GM18517 (cell line): ENCODE data around the gene ASIC2.

Source experiments
- ATAC-seq: cut with Tn5 transposase; IDR thresholded peaks from one replicate; pipeline ENCODE4 v1.9.1; 2021; ENCODE audit warnings: mild to moderate bottlenecking, moderate library complexity; ENCODE audit not compliant: unreplicated experiment

Gene ASIC2

DNA sequence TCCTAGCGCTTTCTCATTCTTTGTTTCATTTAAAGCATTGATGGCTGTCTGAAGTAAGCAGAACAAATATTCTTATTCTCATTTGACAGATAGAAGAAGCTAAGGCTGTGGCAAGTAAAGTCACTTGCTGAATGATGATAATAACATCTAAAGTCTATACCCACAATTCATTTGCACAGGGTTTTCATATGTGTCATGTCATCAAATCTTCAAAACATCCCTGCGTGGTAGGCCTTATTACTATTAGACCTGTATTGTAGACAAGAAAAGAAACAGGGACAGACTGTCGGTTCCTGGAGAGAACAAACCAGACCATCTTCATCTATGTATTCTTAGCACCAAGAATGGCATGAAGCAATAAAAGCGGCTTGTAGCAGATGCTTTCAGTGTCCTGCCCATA is 85.9 kb downstream of the ASIC2 start:
- ATAC-seq: no peak

DNA sequence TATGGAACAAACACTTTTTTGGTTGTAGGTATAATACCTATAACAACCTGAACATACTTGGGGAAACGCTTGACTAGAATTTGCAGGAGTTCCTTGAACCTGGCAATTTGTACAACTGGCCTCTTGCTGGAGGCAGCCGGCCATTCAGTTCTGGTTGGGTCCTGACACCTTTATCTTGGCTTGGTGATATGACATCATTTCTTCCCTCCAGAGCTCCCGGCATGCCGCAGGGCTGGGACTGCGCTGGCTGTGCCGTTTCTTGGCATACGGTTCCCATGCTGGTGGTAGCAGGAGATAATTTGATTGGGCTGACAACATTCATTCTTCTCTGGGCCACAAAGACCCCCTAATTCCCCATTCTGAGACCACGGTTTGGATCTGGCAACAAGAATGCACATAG is 87.5 kb downstream of the ASIC2 start:
- ATAC-seq: no peak

DNA sequence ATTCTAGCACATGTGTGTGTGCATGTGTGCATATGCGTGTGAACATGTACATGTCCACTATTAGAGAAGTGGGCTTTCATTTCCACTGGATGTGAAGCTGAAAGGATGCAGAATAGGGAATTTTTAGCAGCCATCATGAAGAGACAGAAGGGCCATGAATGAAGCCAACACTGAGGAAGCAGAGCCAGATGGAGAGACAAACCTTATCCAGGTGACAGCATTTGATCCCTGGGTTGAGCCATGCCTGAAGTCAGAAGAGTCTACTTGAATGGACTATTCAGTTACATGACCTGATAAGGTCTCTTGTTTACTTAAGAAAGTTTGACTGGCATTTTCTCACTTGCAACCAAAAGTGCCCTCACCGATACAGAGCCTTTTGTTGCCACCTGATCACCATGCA is 88.4 kb downstream of the ASIC2 start:
- no peak for ATAC-seq

- no peak for ATAC-seq
Measured at GRCh38 chr17:33204156-33204555, 88.9 kb downstream of the ASIC2 start.

- ATAC-seq: no peak
Measured at GRCh38 chr17:33202796-33203495, 90.1 kb downstream of the ASIC2 start.

- ATAC-seq: no peak
Measured at GRCh38 chr17:33202021-33202420, 91.1 kb downstream of the ASIC2 start.

GRCh38 chr17:33201283-33201682 is 91.8 kb downstream of the ASIC2 start:
- ATAC-seq: no peak

DNA sequence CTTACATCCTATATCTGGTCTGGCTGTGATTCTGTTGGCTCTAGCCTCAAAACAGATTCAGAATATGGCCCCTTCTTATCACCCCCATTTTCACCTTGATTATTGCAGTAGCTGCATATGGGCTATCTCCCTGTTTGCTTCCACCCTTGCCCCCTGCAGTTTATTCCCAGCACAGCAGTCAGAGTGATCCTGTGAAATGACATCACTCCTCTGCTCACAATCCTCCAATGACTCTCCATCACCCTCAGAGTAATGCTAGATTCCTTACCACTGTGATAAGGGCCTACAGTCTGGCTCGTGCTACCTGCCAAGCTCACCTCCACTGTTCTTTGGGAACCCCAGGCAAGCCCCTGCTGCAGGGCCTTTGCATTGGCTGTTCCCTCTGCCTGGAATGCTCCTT is 92.5 kb downstream of the ASIC2 start:
- ATAC-seq: no peak

DNA sequence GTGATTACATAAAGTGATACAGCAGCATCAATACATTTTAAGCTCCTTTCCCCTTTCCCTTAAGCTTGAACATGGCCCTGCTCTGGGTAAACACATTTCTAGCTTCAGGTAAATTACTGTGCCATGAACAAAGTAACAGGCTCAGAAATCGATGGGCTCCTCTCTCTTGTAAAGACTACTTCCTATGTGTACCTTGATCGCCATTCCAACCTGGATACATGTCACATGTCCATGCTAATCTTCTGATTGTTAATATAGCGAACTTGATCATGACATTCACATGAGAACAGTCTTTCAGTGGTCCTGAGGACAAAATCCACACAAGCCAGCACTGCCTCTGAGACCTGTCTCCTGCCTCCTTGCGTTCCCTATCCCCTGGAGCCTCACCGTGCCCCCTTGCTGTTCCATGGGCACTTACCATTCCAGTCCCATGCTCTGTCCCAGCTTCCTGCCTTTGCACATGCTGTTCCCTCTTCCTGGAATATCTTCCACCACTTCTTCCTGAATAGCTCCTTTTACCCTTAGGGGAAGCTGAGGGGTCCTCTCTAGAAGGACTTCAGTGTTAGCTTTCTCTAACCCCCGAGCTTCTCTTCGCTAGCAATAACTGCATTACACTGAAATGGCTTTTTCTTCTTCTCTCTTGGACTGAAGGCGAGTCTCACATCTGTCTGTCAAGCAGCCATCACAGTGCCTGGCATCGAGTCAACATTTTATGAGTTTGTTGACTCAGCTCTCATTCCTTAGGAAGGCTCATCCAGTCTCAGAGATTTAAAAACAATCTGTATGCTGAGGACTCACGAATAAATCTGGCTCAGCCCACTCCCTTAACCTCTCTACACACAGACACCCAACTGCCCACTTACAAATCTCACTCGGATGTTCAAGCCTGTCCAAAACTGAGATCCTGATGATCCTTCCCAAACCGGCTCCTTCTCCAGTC is 93.3 kb downstream of the ASIC2 start:
- ATAC-seq: no peak

- no peak for ATAC-seq
Measured at GRCh38 chr17:33198954-33199353, 94.1 kb downstream of the ASIC2 start.

- no peak for ATAC-seq
Measured at GRCh38 chr17:33197342-33197741, 95.8 kb downstream of the ASIC2 start.

- ATAC-seq: no peak
Measured at GRCh38 chr17:33196883-33197282, 96.2 kb downstream of the ASIC2 start.

- ATAC-seq: no peak
Measured at GRCh38 chr17:33192951-33193911, 99.9 kb downstream of the ASIC2 start.

DNA sequence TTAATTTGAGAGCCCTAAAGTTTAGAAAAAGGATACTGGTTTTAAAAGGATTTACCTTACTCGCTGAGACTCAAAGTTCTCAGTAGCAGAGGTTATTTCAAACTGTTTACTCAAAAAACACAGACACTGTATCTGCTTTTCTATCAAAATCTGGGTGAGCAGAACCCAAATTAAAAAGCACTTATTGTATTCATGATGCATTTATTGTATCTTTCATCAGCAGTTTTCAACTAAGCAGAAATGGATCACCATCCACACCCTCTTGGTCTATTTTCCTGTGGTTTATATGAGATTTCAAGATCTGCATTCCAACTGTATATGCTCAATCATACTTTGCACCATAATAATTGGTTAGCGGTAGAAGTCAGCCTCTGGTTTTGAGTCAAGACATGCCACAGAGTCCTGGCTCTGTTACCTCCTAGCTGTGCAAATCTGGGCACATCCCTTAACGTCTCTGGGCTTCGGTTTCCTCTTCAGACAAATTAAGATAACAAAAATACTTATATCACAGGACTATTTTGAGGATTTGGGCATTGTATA is 109.5 kb downstream of the ASIC2 start:
- no peak for ATAC-seq

DNA sequence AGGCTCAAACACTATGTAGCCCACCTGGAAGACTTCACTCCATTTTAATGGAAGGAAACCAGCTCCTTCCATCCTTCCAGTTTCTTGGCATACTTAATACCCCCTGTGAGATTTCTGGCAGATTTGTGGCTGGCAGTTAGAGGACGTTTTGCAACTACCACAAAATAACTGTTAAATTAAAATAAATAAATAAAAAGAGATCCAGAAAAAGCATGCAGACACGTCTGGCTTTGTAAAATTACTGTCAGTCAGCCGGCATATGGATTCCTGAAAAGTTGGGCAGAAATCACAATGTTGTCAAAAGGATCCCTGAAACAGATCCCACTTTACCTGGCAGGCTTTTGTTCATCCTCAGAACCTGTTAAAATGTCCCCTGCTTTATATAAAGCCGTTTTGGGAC is 113.9 kb downstream of the ASIC2 start:
- ATAC-seq: no peak

- ATAC-seq: no peak
Measured at GRCh38 chr17:33178681-33179080, 114.4 kb downstream of the ASIC2 start.

GRCh38 chr17:33175562-33175961 is 117.5 kb downstream of the ASIC2 start:
- ATAC-seq: no peak

- no peak for ATAC-seq
Measured at GRCh38 chr17:33171931-33172330, 121.2 kb downstream of the ASIC2 start.

DNA sequence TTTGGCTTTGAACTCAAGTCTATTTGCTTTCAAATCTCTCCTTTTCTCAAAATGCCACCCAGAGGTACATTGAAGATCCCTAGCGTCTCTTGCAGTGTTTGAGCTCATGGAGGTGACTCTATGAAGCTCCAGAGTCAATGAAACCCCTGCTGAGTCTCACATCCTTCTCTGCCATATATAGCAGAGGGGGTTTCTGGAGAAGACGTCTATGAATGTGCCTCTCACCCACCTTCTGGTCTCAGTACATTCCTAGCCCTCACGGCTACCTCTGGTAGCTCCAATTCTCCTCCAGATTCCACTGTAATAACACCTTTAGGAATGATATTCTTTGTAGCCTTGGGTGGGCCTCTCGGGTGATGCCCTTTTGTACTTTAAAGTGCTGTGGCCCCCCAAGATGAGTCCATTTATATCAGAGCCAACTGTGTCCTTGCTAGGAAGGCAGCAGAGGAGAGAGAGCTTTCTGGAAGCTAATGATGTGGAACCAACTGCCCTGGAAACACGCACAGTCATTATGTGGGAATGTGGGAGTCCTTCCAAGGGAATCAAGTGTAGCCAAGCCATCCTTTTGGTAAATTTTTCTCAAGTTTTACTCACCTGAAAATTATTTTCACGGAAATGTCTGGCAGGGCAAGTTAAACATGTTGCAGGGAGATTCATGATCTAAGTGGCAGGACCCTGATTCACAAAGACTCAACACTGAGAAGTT is 123.4 kb downstream of the ASIC2 start:
- no peak for ATAC-seq

- ATAC-seq: no peak
Measured at GRCh38 chr17:33167736-33168135, 125.4 kb downstream of the ASIC2 start.
